GM18868 (cell line): Measurements from ENCODE around the gene GRM4.
"Not testable (repeated sequence)": the region's sequence is repeated elsewhere in the genome, so short reads cannot be mapped to it uniquely, and the experiment has no call there.

ENCODE experiments used
- ATAC-seq: cut with Tn5 transposase; IDR thresholded peaks from one replicate; pipeline ENCODE4 v1.9.1; 2021; ENCODE audit warnings: mild to moderate bottlenecking, moderate library complexity; ENCODE audit not compliant: unreplicated experiment

The GRM4 gene

DNA sequence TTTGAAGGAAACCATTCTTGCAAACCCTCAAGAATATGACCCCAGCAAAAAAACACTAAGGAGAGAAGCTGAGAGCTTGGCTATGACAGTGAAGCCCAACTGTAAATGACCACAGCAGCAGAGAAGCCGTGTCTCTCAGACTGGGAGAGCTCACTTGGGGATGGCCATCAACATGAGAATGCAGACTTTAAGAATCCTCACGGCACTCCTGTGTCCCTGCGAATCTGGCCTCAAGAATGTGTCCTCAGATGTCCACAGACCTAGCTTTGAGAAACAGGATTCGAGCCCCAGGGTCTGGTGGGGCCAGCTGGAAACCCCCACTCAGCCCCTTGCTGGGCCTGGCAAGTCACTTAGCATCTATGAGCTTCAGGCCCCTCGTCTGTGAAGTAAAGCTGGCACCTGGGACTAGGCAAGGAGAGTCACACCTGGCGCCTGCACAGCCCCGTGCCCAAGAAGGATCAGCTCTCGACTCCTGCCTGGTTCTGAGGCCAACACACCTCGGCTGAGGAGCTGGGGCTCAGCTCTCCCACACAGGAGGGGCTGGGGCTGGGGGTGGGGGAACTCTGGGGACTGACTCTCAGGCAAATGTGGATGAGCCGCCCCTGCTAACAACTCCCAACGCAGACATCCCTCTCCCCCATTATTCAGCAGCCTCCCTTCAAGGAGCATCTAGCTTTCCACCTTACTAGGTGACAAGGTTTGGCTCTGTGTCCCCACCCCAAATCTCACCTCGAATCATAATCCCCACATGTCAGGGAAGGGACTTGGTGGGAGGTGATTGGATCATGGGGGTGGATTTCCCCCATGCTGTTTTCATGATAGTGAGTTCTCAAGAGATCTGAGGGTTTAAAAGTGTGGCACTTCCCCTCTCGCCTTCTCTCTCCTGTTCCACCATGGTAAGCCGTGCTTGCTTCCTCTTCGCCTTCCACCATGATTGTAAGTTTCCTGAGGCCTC lies 97.7 kb downstream of the GRM4 start:
- ATAC-seq = no peak

DNA sequence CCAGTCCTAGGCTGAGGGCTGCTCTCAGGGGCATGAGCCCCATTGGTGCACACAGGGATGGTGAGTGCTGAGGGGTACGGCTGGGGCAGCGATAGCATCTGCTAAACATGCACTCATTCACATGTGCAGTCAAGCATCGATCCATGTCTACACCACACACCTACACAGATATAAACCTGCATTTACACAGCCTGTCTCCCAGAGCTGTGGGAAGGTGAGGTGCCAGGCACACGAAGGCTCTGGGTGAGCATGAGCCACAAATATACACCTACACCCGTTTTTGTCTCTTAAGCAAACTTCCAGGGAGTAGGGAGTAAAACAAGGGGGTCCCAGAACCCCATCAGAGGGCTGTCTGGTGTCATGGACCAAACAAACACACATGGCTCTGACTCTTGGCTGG lies 99.3 kb downstream of the GRM4 start:
- no peak for ATAC-seq

DNA sequence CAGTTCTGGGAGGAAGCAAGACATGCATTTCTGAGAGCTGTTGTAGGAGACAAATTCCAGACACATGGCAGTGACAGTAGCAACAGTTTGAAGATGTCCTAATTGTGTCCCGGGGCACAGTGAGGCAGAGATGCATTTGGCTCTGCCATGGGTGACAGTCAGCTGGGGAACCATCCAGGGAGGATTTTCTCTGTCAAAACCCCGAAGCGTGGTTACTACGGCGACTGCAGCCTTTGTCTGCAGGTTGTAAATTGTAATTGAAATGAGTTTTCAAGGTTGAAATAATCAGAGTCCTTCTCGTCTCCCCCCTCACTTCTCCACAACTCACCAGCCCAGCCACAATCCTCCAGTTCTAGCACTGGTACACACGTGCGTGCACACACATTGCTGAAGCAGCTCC lies 100.1 kb downstream of the GRM4 start:
- ATAC-seq = no peak

DNA sequence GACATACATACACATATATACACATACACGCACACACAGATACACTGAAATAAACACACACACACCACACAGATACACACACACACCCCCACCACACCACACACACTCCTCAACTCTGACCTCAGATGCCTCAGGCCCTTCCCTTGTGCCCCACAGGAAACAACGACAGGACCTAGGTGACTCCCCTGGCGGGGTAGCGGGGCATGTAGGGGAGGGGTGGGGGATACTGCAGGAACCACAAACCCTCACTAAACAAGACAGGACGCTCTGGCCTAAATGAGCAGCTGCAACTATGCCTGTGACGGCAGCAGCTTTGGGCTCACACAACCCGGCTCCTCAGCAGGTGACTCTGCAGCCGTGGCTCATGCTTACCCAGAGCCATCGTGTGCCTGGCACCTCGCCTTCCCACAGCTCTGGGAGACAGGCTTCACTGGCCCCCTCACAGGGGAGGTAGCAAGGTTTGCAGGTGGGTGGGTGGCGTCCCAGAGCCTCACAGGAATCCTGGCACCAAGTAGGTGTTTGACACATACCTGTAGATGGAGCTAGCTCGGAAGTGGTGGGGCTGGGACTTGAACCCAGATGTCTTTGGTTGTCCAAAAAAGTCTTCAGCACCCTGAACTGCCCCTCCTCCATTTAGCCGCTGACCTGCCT lies 100.8 kb downstream of the GRM4 start:
- no peak for ATAC-seq

DNA sequence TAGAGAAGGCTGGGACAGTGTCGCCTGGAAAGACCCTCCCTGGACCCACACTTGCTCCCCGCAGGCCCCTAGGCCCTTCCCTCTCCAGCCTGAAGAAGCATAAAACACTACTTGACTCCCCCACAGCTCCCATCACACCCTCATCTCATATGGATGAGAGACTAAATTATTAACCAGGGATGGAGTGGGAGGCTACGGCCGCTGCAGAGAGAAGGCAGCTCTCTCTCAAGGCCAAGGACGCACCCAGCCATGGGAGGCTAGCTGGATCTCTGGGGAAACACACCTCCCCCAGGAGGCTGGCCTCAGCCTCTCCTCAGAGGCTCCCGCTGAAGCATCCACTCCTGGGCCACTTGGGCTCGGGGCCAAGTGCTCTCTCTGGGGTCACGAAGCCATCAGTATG lies 102.5 kb downstream of the GRM4 start:
- no peak for ATAC-seq

DNA sequence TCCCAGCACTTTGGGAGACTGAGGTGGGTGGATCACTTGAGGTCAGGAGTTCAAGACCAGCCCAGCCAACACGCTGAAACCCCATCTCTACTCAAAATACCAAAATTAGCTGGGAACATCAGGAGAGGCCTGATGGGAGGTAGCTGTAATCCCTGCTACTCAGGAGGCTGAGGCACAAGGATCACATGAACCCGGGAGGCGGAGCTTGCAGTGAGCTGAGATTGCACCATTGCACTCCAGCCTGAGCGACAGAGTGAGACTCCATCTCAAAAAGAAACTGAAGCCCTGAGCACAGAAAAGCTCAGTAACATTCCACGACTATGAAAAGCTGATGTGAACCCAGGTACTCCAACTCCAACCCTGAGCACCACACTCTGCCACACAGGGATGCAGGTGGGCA lies 103.9 kb downstream of the GRM4 start:
- not testable (repeated sequence) for ATAC-seq

DNA sequence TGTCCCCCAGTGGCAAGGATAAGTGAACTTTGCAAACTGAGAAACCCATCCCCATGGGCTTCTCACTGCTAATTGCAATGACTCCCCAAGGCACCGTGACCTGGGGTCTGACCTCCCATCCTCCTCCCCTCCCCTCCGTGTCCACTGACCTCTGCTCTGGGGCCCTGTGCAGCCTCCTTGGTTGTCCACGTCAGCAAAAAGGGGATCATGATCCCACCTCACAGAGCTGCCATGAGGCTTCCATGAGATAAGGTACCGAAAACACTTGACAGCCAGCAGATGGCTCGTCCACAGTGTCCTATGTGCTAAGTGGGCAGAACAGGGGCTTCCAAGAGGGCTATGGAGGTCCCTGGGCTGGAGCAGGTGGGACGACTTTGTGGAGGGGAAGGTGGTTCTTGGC lies 104.5 kb downstream of the GRM4 start:
- no peak for ATAC-seq

DNA sequence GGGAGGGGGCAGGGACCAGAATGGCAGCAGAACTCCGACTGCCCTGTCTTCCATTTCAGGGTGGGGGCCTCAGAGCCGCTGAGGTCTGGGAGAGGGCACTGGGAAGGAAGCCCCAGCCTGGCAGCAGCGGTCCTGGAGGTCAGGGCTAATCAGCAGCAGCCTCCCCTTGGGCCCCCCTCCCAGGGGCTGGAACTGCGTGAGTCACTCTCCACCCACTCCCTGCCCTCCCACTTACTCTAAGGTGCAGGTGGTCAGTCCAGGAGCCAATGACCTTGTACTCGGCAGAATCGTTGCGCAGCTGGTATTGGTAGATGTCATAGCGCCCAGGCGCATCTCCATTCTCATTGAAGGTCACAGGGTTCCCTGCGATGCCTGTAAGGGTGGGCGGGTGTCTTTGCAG lies 105.9 kb downstream of the GRM4 start:
- ATAC-seq = no peak

DNA sequence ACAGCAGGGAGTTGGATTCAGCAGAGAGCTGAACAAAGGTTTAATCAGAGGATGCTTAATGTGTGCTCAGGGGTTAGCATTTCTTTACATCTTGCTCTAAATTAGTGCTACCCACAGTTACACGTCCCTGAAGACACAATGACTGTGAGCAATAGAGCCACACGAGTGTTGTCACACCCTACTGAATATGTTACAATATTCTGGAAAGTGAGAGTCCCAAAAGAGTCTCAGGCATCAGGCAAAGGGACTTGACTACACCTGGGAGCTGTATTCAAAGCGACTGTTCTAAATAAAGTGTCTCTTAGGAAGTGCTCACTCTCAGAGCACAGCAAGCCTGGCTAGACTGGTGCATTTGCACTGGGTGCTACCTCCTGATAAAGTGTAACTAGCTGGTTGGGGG lies 108.7 kb downstream of the GRM4 start:
- no peak for ATAC-seq

DNA sequence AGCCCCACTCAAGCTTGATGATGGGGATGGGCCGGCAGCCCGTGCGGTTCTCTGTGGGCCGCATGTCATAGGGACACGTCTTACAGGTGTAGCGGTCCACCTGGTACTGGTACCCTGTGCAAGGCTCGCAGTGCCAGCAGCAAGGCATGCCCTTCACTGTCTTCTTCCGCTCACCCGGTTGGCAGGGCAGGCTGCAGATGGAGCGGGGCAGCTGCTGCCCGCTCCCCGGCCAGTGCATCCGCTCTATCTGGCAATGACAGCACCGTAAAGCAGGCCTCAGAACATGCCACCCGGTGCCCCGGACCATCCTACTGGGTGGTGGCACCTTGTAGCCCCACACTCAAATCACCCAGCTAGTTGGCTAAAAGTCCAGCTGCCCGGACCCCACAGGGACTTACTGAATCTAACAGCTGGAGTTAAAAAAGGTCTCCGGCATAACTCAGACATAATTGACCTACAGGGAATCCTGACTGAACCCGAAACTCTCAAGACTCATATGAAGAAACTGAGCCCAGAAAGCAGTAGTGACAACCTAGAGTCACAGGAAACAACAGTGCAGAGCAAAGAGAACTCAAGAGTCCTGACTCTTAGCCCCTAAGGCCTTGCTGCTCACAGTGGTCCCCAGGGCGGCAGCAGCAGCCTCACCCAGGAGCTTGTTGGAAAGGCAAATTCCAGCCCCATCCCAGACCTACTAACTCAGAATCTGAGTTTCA lies 109.4 kb downstream of the GRM4 start:
- no peak for ATAC-seq

DNA sequence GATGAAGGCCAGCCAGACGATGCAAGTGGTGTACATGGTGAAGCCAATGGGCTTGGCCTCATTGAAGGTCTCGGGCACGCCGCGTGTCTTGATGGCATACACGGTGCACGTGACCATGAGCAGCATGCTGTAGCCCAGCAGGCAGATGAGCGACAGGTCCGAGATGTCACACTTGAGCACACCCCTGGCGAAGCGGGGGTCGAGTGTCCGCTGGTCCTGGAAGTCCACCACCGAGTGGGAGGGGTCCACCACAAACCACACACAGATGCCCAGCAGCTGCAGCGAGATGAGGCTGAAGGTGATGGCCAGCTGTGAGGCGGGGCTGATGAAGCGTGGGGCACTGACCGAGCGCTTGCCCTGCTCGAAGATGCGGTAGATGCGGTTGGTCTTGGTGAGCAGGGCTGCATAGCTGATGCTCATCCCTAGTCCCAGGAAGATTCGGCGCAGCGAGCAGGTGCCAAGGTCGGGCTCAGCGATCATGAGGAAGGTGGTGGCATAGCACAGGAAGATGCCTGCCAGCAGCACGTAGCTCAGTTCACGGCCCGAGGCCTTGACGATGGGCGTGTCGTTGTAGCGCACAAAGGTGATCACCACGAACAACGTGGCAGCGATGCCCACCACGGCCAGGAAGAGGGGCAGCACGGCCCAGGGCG lies 110.1 kb downstream of the GRM4 start:
- no peak for ATAC-seq

DNA sequence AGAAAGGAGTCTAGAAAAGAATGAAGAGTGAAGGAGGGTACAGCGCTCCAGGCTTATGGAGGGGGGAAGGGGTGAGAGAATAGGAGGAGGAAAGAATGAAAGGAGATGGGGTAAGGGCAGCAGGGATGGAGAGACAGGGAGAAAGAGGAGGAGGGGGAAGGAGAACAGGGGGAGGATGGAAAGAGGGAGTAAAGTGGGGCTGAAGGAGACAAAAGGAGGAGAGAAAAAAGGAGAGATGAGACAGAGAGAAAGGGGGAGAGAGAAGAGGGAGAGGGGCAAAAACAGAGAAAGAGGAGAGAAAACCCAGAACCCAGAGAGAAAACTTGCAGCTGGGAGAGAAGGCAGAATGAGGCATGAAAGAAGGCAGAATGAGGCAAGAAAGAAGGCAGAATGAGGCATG lies 110.7 kb downstream of the GRM4 start:
- ATAC-seq = no peak

DNA sequence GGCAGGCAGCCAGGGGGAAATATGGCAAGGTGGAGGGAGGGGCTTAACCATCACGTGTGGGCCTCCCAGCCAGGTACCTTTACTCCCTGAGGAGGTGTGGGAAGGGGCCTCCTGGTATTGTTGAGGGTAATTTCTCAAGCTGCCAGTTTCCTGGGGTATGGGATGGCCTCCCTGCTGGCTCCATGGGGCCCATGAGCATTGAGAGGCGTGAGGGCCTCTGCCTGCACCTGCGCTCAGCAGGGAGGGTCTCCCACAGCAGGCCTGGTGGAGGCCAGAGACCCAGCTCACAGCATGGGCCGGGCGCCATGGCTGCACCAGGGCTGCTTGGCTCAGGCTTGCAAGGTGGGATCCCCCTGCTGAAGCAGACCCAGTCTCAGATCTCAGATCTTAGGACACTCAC lies 113.0 kb downstream of the GRM4 start:
- no peak for ATAC-seq

DNA sequence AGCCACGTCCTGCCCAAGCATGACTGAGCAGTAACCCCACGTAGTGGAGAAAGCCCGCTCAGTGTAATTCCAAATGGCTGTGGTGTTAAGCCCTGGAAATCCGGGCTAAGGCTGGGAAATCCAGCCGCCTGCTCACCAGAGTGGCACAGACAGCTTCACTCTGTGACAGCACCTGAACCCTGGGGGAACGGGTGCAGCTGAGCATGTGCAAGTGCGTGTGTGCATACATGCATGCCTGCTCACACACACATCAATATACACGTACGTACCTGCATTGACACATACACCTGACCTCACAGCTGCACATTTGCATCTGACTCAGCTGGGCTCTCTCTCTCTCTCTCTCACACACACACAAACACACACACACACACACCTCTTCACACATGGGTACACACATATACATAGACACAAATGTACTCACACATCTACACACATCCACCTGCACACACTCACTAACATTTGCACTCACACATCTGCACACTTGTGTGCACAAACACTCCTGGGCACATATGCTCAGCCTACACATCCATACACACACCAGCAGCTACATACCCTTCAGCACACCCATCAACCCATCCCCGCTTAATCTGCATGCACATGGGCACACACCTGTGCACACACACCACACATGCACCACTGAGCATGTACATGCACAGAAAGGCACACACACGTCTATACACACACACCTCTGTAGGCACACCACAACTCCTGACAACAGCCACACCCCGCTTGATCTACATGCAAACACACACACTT lies 114.1 kb downstream of the GRM4 start:
- no peak for ATAC-seq

DNA sequence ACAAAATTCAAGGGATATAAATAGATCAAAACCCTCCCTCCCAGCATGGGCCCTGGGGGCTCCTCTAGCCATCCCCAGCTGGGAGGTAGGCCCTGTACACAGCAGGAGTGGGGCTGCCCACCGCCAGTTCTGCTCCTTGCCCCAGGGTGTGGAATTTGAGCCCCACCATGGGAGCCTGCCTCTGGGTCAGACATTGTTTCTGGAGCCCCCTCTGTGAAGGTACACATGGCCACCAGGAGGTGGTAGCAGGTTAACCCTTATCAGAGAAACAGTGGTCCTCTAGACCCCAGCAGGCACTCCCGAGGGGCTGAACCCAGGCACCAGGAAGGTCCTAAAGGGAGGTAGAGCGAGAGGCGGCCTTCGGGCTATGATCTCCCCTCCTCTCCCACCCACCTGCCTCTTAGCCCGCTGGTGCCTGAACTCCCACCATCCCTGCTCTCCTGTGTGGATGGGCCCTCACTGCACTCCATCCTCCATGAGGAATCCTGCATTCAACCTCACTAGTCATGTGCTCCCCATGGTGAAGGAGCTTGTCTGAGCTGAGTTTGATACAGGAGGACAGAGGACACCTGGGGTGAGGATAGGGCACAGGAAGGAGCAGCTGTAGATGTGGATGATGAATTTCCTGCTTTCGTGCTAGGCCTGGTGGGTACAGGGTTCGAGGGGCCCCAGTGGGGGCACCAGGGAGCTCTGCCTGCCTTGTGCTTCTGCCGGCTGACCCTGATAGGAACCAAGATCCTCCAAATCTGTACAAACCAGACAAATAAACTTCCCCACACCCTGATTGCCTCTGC lies 114.9 kb downstream of the GRM4 start:
- no peak for ATAC-seq

DNA sequence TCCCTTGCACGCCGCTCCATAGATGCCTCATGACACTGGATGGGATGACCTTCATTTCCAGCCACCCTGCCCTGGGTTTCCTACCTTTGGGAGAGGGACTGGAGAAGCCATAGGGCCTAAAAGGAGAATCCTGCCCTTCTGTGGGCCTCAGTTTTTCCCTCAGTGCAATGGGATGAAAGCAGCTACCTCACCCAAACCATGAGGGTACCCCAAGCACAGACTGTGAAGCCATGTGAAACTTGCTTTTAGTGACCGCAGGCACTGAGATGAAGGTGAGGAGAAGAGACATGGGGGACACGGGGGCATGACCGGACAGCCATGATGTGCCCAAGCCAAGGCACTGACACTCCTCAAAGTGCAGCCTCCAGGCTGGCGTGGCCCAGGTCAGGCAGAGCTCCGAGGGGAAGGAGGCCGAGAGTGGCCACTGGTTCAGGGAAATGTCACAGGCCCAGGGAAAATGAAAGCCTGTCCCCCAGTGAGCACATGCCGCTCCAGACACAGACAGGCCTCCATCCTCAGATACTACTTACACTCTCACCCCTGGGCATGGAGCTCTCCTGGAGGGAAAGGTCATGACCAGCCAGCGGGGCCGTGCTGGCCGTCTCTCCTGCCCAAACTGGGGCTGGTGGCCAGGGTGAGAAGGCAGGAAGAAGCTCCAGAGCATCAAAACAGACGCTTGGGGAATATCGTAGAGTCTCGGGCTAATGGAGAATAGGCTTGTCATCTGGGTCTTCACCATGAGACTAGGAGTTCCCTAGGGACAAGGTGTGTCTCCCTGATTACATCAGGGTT lies 116.2 kb downstream of the GRM4 start:
- ATAC-seq = no peak

DNA sequence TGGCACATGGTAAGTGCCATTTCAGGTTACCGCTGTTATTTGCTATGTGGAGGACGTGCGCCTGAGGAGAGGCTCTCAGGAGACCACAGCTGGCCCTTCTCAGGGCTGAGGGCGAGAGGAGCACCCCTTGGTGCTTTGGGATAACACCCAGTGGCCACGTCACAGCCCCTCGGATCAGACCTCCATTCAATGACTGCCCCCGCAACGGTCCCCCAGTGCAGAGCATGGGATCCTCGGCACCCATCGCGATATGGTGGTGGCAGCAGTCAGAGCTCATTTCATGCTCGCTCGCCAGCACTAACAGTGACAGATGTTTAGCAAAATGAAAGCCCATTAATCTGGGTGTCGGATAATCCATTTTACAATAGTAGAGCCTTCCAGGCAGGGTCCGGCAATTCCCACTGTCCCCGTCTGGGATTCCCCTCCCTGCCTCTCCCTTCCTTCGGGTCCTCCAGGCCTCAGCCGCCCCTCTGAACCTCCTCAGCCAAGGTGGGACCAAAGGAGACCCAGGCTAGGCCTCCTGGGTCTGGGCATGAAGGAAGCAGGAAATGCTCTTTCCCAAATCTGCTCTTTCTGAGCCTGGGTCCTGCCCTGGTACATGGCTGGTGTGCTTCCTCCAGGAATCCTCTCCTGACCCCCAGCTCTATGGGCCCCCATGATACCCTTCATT lies 117.1 kb downstream of the GRM4 start:
- no peak for ATAC-seq

DNA sequence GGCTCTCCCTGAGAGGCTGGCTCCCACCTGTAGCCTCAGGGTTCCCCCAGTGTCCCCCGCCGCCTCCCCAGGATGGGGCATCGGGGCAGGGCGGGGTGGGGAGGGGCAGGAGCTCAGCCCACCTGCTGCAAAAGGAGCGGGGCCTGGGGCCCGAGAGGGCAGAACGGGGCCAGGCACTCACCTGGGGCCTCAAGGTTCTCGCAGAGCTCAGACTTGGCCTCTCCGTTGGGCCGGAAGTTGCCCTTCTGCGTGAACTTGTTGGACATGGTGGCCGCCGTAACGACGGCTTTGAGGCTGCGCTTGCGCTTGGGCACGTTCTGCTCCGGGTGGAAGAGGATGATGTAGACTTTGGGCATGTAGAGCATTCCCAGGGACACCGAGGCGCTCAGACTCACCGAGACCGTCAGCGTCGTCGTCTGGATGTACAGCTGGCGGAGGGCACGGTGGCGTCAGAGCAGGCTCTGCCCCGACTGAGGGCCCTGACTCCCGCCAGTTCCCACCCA lies 117.9 kb downstream of the GRM4 start:
- ATAC-seq = no peak
